AG09309 (cell line): ENCODE data around the gene TTF1.

ENCODE experiments used
- DNase-seq: peaks from one replicate; pipeline ENCODE4 v3.0.0-alpha.2; 2010; ENCODE audit warnings: low read depth
- H3K4me3 ChIP-seq: 2 replicates; pipeline ENCODE4 v1.5.1; 2011; ENCODE audit warnings: mild to moderate bottlenecking, low read depth, low read length, moderate library complexity; ENCODE audit not compliant: control insufficient read depth
- CTCF ChIP-seq: IDR thresholded peaks from 2 replicates; pipeline ENCODE4 v1.5.1; 2011; ENCODE audit warnings: mild to moderate bottlenecking, low read depth, low read length, inconsistent platforms; ENCODE audit not compliant: insufficient read depth, control insufficient read depth; ENCODE audit errors: missing control alignments

TTF1 gene

GRCh38 chr9:132408521-132408920 lies 1.9 kb upstream of the TTF1 start:
- no peak overlapping the region for H3K4me3 ChIP-seq
- no peak for DNase-seq
- TF ChIP-seq CTCF = no peak

GRCh38 chr9:132407196-132407595 lies 556 bp upstream of the TTF1 start:
- DNase-seq = no peak
- TF ChIP-seq CTCF = no peak
- H3K4me3 ChIP-seq = peak overlapping the region; percentile 91; the same call in 1 of the 2 replicates

GRCh38 chr9:132404228-132404881 lies 2.3 kb downstream of the TTF1 start:
- no peak for DNase-seq
- TF ChIP-seq CTCF = no peak
- no peak overlapping the region for H3K4me3 ChIP-seq

GRCh38 chr9:132401824-132402223 lies 4.8 kb downstream of the TTF1 start:
- no peak for DNase-seq
- no peak for TF ChIP-seq CTCF
- no peak overlapping the region for H3K4me3 ChIP-seq

GRCh38 chr9:132395560-132395959 lies 11.1 kb downstream of the TTF1 start:
- H3K4me3 ChIP-seq = no peak overlapping the region
- no peak for TF ChIP-seq CTCF
- DNase-seq = no peak

- DNase-seq = no peak
- TF ChIP-seq CTCF = no peak
- no peak overlapping the region for H3K4me3 ChIP-seq
Measured at GRCh38 chr9:132391449-132391848, 15.2 kb downstream of the TTF1 start.
